NCI-H146 (cell line): ENCODE results near the gene RNF126.
A peak's percentile ranks its signal among the peaks of the same experiment; 100 is the strongest.

Experiments used
- DNase-seq: peaks from one replicate; lab custom pipeline; 2025; lab: John Stamatoyannopoulos, UW

The RNF126 gene

GRCh38 chr19:662207-662961 is 630 bp downstream of the RNF126 start:
- DNase-seq: peak; percentile 32

GRCh38 chr19:661427-662196 is 1.4 kb downstream of the RNF126 start:
- no peak for DNase-seq

- DNase-seq: no peak
Observed at GRCh38 chr19:660793-661426, 2.1 kb downstream of the RNF126 start.

DNA sequence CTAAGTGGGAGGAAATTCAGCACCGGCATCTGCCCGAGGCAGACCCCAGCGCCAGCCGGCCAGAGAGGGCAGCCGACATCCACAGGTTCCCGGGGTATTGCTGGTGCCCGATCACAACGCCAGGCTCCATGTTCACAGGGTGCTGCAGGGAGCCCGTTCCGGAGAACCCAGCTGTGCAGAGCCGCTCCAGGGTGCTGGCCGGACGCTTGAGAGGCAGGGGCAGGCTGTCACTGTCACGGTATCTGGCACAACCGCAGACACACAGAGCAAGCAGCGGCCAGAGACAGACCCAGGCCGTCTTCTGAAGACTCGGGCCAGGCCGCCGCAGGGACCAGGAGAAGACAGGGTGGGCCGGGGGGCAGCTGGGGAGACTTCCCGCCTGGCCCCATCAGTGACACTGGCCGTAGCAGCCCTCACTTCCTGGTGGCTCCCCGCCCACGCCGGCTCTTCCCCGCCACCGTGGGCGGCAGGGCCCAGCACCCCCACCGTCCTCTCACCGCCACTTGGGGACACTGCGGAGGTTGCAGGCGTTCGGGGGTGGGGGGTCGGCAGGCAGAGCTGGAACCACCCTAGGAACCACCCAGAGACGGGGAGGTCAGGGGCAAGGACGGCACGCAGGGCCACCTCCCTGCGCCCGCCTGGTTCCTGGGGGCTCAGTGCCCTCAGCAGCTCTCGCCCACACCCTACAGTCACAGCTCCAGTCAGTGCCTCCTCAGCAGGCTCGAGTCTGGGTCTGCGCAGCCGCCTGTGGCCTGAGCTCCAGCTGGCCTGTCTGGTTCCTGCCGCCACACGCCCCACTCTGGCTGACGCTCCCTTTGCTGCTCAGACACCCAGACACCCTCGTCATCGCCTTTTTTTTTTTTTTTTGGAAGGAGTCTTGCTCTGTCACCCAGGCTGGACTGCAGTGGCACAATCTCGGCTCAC is 3.8 kb downstream of the RNF126 start:
- no peak for DNase-seq

- no peak for DNase-seq
Observed at GRCh38 chr19:658059-658839, 4.8 kb downstream of the RNF126 start.

- no peak for DNase-seq
Observed at GRCh38 chr19:657611-658010, 5.4 kb downstream of the RNF126 start.

DNA sequence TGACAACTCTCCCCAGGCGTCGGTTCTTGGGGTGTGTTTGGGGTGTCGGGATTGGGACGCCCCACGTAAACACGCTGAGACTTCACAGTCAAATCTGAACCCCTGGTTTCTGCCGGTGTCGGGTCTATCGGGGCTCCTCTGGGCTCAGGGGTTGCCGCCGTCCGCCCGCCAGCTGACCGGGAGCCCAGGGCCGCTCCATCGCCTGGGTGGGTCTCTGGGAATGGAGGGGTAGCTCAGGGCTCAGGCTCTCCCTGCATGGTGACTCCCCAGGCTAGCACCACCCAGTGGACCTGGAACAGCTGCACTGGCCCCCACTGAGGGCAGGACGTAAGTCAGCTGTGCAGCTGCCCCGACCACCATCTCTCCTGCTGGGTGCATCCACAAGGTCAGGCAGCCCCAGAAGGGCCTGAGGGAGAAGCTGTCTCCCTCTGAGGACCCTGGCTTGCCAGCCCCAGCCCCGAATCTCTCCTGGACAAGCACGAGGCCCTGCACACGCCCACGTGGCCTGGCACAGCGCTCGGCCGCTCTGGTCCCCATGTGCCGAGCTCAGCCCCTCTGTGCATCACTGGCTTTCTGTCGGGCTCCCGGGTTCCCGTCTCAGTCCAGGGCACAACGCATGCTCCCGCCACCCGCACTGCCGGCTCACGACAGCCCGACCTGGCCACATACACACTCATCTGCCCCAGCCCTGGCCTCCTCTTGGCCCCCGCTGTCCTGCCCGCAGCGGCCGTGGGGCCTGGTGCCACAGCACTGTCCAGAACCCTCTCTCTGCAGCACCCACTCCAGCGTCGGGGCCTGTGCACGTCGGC is 6.1 kb downstream of the RNF126 start:
- DNase-seq: no peak

- DNase-seq: no peak
Observed at GRCh38 chr19:655691-656090, 7.3 kb downstream of the RNF126 start.

DNA sequence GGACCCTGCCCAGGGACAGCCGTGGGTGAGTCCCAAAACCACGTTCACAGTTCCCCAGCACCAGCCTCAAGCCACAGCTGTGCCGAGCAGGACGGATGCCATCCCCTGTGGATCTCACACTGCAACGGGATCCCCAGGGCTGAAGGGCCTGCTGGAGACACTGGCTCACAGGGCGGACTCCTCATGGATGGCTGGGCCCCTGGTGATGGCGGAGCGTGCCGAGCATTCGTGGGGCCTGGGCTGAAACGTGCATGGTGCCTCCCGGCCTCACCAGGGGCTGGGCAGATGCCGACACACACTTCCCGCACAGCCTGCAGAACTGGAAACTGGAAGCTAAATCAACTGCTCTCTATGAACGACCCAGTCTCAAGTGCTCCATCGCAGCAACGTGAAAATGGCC is 9.6 kb downstream of the RNF126 start:
- DNase-seq: no peak

DNA sequence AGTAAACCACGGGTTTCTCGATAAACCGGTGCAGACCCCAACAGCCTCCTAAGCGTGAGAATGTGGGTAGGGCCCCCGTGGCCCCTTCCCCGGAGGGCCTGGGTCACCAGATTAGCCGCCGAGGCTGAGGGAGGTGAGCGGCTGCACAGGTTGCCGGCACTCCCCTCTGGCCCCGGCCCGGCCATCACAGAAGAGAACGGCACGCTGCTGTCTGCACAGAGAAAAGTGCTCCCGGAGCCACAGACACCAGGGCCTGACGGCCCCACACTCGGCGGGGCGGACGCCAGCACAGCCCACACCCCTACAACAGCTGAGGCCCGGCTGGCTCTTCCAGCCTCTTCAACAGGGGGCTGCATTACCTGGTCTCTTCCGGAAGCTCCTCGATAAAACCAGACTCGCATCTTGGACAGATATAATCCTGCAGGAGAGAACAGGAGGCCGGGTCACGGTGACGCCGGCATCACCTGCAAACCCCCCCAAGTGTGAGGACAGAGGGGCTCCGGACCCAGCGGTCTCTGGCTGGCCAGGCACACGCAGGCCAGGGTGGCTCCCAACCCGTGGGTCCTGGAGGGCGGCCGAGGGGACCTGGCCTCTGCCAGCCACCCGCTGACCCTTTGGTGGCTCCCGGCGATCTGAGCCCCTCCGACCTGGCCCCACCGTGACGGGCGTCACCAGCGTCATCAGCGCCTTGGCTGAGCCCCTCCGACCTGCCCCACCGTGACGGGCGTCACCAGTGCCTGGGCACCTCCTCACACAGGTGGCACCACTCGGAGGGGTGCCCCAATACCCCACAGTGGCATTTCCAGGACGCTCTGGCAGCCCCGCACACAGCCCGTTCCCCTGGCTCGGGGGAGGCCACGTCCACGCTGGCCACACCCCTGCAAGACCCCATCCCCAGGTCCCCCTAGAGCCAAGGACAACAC is 10.3 kb downstream of the RNF126 start:
- no peak for DNase-seq

DNA sequence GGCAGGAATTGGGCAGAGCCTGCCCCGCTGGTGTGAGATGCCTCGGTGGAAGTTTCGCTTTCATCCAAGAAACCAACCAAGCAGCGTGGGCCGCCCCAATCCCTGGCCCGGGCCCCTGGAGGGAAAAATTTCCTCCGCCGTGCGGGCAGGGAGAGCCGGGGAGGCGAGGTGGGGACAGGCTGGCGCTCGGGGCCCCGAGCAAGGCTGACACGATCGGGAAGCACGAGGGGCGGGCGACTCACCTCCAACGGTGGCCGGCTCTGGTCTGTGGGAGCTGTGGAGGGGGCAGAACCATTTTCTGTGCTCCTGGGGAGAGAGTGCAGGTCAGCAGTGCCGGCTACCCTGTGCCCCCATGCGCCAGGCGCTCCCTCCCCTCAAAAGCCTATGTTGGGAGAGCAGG is 11.0 kb downstream of the RNF126 start:
- DNase-seq: no peak

DNA sequence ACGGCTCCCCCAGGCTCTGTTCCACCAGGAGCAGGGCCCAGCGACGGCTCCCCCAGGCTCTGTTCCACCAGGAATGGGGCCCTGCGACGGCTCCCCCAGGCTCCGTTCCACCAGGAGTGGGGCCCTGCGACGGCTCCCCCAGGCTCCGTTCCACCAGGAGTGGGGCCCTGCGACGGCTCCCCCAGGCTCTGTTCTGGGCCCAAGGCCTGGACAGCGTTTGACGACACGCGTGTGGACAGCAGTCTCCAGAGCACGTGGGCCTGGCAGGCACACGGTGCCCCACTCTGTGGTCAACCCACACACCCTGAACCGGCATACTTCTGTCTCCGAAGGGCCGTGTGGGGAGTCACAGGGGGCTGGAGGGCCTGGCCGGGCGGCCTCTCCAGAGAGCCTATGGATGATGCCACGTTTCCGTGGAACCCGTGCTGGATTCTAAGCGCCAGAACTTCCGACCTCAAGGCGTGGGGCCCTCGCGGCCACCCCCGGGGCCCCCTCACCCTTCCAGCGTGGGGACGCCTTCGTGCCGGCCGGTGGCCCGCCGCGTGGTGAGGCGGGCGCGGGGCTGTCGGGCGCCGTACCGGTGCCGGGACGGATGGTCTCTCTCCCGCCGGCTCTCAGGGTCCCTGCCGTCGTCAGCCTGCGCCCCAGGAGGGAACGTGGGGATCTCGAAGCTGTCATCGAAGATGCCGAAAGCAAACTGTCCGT is 11.7 kb downstream of the RNF126 start:
- no peak for DNase-seq

GRCh38 chr19:650121-650520 is 12.9 kb downstream of the RNF126 start:
- DNase-seq: no peak

- DNase-seq: no peak
Observed at GRCh38 chr19:648904-649801, 13.9 kb downstream of the RNF126 start.

DNA sequence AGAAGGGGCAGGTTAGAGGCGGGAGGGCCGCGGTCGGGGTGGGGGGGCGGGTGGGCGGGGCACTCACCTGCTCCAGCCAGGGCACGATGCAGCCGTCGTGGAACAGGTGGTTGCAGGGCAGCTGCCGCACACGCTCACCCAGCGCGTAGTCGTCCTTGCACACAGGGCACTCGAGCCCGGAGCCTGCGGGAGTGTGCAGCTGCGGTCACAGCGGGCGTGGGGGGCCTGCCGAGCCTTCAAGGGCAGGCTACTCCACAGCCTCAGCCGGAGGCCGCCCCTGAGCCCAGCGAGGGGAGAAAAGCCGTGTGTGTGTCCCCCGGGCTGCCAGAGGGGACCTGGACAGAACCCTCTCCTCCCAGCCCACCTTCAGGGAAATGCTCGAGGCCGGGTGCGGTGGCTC is 14.7 kb downstream of the RNF126 start:
- DNase-seq: no peak

DNA sequence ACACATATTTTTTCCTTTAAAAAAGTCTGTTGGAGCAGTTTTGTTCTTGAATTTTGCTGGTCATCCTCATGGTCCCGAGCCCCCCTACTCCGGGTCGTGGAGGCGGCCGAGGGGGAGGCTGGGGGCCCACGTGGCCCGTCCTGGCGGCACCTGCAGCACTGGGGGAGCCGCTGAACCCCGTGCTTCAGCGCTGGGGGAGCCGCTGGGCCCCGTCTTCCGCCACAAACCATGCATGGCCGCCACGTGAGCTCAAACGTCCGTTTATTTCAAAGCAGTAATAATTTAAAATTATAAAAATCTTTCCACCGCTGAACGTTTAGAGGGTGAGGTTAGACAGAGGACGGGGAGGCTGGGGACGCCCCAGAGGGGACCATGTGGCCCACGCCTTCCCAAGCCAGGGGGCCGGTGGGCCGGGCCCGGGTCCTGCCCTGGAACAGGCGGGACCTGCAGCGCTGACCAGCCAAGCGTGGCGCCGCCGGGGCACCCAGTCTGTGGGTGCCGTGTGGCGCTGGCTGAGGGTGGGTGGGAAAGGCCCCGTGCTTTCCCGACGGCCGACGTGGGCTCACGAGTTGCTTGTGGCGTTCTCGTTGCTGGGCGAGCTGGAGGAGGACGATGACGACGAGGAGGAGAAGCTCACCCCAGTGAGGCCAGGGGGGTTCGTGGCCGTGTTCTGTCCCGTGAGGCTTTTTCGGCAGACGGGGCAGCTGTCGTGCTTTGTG is 15.3 kb downstream of the RNF126 start:
- no peak for DNase-seq
